G401.6 (cell line): Measurements from ENCODE around the gene SLC38A11.

ENCODE experiments used
- FAIRE-seq: peaks from 2 replicates; lab custom pipeline; 2012; peaks lifted over from hg19 to GRCh38; lab: Jason Lieb, UNC

Gene SLC38A11

GRCh38 chr2:164969909-164970690, 14.8 kb upstream of the SLC38A11 start:
- FAIRE-seq: no peak

DNA sequence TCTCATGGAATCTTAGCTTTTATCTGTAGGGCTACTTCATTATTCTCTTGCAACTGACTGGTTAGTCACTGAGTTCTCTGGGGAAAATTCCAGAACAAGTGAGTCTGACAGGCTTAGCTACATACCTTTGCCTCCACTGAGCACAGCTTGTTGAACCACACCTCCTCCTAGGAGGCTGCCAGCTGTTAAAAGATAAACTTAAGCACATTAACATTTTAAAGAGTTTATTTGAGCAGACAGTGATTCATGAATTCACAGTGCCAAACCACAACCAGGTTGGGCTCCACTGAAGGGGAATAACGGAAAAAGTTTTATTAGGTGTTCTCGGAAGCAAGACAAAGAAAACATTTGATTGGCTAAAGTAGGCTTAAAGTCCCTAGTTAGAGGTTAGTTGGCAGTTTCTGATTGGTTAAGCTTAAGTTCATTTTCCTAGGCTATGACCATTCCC, 12.5 kb upstream of the SLC38A11 start:
- FAIRE-seq: no peak

- FAIRE-seq: no peak
These were observed 12.0 kb upstream of the SLC38A11 start for GRCh38 chr2:164967361-164967760.

DNA sequence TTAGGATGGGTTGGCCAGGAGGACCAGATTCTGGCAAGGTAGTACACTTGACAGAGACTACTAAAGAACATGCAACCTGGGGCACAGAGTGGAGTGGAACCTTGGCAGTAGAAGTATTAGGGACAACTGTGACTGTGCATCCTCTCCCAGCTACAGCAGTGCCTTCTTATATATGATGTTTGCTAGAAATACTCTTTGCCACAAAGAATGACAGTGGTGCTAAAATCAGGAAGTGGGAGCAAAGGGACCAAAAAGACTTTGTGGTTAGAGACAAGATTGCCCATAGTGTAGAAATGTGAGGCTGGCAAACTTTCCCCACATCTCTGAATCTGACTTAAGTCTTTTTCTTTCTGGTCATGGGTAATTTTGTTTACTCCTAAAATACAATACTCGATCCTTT, 9.4 kb upstream of the SLC38A11 start:
- FAIRE-seq: no peak

DNA sequence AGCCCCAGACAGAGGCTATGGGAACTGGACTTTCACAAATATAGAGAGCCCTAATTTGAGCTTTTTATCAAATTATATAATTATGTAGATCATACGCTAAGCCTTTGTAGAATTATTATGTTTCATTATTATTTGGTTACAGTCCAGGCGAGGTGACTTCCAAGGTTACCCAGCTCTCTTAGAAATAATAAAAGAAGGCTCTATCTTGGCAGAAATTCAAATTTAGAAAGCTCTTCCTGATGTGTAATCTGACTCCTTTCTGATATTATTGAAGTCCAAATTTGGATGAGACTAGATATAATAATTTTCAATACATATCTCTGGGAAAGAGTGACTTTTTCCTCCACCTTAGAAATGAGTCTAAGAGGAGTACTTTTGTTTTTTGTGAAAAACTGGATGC, 4.8 kb upstream of the SLC38A11 start:
- FAIRE-seq: no peak

DNA sequence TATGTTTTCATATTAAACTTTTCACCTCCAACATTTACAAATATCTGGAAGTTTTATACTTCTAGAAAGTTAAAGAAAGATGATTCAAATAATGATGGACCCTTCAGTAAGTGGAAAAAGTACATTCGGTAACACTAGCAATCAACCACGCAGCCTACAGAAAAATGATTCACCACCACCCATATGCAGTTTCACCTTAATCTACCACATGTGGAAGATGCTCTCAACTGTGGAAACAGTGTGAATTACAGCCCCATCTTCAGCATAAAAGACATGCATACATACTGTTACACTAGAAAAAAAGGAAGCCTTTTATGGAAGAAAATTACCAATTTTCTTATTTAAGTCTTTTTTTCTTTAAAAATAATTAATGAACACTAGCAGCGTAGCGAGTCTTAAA, 1.1 kb downstream of the SLC38A11 start:
- FAIRE-seq: no peak

- FAIRE-seq: no peak
These were observed 2.0 kb downstream of the SLC38A11 start for GRCh38 chr2:164953279-164953678.

DNA sequence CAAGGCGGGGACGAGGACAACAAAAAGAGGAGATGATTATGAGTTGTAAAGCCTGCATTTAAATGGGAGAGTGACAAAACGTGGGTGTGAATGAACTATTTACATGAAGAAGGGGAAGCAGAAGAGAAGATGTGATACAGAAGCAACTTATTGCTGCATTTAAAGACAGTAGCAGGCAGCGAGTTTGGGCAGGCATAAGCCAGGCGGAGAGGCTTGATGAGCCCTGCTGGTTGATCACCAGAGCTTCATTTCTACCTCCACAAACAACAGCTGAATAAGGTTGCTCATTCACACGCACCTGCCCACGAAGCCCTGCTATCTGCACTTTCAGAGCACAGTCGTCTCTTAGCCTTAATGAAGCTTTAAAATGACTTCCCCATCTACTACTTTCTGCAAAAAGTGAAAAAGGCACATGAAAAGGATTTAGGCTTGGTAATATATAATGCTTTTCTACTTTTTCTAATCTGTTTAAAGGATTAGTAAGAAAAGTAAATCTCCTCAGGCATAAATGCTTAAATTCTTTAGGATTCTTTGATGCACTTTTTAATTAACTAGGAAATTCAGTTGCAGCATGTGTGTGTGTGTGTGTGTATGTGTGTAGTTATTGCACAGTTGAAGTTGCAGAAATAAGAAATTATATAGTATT, 3.1 kb downstream of the SLC38A11 start:
- no peak for FAIRE-seq

GRCh38 chr2:164948540-164948939, 6.8 kb downstream of the SLC38A11 start:
- no peak for FAIRE-seq

DNA sequence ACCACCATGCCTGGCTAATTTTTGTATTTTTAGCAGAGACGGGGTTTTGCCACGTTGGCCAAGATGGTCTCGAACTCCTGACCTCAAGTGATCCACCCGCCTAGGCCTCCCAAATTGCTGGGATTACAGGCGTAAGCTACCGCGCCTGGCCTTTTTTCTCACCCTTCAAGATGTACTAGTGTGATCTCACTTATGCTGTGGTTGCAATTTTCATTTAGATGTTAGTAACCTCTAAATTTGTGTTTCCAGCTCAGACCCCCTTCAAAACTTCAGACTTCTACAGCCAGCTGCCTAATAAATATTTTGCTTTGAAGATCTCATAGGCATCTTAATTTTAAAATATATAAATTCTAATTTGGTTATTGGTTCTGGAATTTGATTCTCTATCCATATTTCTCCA, 8.0 kb downstream of the SLC38A11 start:
- no peak for FAIRE-seq

DNA sequence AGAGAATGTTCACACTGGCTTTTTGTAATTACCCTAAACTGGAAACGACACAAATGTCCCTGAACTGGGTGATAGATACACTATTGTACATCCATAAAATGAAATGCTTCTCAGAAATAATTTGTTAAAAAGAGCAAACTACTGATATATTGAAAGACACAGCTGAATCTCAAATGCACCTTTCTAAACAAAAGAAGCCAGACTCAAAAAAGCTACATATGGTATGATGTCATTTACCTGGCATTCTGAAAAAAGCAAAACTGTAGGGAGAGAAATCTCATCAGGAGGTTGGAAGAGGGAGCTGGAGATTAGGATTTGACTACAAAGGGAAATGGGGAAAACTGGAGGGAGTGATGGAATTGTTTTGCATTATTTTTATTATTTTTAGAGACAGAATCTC, 12.0 kb downstream of the SLC38A11 start:
- FAIRE-seq: no peak

DNA sequence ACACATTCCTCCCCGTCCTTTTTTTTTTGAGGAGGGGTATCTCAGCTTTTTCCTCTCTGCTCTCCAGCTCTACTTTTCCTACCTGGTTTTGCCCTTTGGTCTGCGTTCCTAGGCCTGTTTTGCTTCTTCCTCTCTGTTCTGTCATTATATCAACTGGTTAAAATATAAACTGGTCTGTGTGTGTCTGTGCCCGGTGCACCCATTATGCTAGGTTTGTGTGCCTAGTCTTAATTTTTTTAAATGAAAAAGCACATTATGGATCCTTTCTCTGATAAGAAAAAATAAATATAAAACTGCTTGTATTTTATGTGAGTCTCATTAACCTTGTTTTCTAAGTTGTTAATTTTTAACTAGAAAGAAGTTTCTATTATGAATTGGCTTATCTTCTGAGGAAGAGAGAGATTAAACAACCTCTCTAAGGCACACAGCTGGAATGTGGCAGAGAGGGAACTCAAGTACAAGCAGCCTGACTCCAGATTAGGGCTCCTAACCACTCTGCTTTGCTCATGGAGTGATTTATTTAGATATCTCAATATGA, 17.4 kb downstream of the SLC38A11 start:
- FAIRE-seq: no peak

DNA sequence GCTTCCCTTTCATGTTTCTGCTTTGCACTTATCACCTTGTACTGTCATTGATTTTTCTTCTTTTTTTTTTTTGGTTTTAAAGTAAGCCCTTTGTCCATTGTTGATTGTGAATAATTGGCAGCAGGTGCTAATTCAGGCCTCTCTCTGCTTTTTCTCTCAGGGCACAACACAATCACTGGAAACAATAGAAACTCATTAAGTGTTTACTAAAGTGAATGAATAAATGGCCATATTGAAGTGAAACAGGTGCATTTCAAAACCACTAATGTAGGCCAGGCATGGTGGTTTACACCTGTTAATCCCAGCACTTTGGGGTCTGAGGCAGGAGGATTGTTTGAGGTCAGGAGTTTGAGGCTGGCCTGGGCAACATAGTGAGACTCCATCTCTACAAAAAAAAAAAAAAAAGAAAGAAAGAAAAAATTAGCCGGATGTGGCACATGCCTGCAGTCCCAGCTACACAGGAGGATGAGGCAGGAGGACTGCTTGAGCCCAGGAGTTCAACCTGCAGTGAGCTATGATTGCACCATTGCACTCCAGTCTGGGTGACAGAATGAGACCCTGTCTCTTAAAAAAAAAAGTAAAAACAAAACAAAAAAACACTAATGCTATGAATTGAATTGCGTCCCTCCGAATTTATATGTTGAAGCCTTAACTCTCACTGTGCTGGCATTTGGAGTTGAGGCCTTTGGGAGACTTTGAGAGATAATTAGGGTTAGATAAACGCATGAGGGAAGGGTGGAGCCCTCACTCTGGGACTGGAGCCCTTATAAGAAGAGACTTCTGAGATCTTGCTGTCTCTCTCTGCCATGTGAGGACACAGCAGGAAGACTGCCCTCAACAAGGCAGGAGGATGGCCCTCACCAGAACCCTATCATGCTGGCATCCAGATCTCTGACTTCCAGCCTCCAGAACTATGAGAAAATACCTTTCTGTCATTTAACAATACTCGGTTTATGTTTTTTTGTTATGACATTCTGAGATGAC, 19.9 kb downstream of the SLC38A11 start:
- FAIRE-seq: no peak

- no peak for FAIRE-seq
These were observed 20.8 kb downstream of the SLC38A11 start for GRCh38 chr2:164934401-164935117.

GRCh38 chr2:164933671-164934189, 21.6 kb downstream of the SLC38A11 start:
- FAIRE-seq: no peak

- FAIRE-seq: no peak
These were observed 22.9 kb downstream of the SLC38A11 start for GRCh38 chr2:164932377-164932776.

- no peak for FAIRE-seq
These were observed 27.1 kb downstream of the SLC38A11 start for GRCh38 chr2:164928101-164928673.

GRCh38 chr2:164922134-164922533, 33.2 kb downstream of the SLC38A11 start:
- no peak for FAIRE-seq

DNA sequence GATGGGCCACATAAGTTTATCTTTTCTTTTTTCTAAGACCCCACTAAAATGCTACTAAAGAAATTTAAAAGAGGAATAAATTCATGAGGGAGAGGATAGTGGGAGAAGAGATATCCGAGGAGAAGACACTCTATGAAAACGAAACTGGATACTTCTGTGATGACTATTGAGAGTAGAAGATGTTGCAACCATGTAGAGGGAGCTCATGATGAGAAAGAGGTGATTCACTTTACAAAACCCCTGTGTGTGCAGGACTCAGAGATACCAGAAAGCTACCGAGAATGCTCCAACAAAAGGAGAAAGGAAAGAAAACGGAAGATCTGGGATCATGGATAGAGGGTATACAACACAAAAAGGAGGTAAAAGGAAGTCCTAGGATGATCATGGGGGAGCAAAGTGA, 34.9 kb downstream of the SLC38A11 start:
- FAIRE-seq: no peak

GRCh38 chr2:164917296-164917903, 37.9 kb downstream of the SLC38A11 start:
- no peak for FAIRE-seq

- no peak for FAIRE-seq
These were observed 39.8 kb downstream of the SLC38A11 start for GRCh38 chr2:164915566-164915965.
